Fibroblast of the aortic adventitia (primary cell): ENCODE results near the gene ZNF526. TPM values are rescaled to one million over a fixed set of nuclear protein-coding genes. Genes with fewer than 3 reads are reported as not detected.

ENCODE experiments used
- DNase-seq: peaks from one replicate; pipeline ENCODE4 v3.0.0-alpha.2; 2010; ENCODE audit warnings: low read depth
- H3K4me3 ChIP-seq: 2 replicates; pipeline ENCODE4 v1.5.1; 2011; ENCODE audit warnings: low read depth, mild to moderate bottlenecking, control low read depth, low read length, moderate library complexity
- total RNA-seq: library from RNA; depleted of rRNA; stranded (reverse); fragments of >200 nt; gene quantifications from 2 replicates; pipeline ENCODE4 v1.2.3, GENCODE V29; 2012; ENCODE audit warnings: low replicate concordance
- TF ChIP-seq, protein P1 (sequence below): IDR thresholded peaks from 2 replicates; pipeline ENCODE4 v1.5.1; 2011; ENCODE audit warnings: mild to moderate bottlenecking, low read length, control low read depth, inconsistent platforms; ENCODE audit not compliant: insufficient read depth

Gene ZNF526
- total RNA-seq, 1 donor: 13.0 TPM

DNA sequence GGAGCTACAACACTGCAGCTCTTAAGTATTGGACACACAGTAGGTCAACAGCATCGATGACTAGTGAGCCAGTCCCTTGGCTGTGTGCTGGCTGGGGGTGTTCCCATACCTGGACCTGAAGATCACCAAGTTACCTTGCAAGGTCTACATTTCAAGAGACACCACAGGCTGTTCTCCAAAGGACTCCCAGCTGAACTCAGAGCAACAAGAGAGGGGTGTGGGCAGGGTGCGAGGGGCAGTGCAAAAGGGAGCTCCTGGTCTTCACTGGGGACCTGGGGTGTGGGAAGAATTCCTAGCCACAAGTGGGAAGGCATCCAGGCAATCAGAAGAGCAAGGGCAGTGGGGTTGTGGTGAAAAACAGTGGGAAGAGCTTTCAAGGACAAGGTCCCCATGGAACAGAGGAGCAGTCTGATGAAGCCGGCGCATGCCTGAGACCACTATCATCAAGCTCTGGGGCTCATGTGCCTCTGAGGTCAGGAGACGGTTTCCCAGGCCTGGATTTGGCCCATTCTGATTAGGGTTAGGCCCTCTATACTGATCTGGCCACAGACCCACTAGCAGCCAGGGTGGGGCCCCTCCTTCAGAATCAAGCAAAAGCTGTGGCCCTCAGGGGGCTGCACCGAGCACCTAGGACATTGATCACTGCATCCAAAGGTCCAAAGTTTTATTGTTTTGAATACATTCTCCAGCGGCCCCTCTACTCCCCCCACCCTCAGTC, 27.0 kb downstream of the ZNF526 start:
- TF ChIP-seq, protein P1, sequence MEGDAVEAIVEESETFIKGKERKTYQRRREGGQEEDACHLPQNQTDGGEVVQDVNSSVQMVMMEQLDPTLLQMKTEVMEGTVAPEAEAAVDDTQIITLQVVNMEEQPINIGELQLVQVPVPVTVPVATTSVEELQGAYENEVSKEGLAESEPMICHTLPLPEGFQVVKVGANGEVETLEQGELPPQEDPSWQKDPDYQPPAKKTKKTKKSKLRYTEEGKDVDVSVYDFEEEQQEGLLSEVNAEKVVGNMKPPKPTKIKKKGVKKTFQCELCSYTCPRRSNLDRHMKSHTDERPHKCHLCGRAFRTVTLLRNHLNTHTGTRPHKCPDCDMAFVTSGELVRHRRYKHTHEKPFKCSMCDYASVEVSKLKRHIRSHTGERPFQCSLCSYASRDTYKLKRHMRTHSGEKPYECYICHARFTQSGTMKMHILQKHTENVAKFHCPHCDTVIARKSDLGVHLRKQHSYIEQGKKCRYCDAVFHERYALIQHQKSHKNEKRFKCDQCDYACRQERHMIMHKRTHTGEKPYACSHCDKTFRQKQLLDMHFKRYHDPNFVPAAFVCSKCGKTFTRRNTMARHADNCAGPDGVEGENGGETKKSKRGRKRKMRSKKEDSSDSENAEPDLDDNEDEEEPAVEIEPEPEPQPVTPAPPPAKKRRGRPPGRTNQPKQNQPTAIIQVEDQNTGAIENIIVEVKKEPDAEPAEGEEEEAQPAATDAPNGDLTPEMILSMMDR: no peak
- DNase-seq: no peak
- no peak overlapping the region for H3K4me3 ChIP-seq

DNA sequence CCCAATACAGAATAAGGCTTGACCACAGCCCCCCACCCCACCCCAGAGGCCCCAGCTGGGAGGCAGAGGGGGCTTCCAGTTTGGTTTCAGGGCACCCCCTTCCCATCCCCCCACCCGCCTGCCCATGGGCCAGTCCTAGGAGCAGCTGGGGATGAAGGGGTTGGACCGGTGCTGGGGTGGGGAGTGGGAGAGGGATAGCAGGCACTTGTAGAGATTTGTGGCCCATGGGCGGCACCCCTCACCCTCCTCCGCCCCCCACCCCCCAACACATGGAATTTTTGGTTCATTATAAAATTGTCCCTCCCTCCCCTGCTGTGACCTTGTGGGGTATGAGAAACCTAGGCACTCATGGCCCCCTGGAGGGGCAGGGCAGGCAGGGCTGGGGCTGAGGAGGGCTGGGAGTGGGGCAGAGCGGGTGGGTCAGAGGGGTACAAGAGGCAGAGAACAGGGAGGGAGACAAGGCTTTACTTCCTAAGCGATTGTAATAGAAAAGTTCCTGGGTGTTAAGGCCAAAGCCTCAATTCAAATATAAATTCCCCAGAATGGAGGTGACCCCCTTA, 27.6 kb downstream of the ZNF526 start:
- no peak for DNase-seq
- TF ChIP-seq, protein P1: no peak

DNA sequence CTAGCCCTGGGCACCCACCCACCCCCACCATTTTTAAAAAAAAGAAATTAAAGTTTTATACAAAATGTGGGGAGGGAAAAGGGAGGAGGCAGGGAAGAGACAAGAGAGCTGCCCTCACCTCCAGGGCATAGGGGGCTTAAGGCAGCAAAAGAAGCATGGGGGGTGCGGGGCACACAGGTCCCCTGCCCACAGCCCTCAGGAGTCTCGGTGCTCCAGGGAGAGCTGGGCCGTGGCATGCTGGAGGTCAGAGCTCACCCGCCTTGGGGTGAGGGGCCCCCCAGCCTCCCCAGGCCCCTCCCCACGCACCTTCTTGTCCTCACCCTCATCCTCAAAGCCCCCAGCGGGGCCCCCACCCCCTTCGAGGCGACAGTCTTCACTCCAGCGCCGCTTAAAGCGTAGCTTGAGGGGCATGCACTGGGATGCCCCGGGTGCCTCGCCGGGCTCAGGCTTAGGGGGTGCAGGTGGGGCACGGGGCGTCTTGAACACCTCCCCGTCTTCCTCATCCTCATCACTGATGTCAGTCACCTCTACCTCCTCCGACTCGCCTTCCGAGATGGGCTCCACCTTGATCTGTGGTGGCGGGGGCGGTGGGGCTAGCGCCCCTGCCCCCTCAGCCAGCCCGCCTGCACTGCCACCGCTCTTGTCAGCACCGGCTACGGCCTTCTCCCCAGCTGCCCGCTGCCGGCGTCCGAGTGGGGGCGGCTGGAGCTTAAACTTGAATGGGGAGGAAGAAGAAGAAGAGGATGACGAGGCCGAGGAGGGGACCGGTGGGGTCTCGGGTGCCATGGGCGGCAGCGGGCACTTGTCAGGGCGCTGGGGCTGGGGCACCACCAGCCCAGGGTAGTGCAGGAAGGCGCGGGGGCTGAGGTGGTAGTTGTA, 28.4 kb downstream of the ZNF526 start:
- DNase-seq: no peak
- TF ChIP-seq, protein P1: no peak
- H3K4me3 ChIP-seq: no peak overlapping the region

More for the DNA sequence above, 27.6 kb downstream of the ZNF526 start:
- no peak overlapping the region for H3K4me3 ChIP-seq

DNA sequence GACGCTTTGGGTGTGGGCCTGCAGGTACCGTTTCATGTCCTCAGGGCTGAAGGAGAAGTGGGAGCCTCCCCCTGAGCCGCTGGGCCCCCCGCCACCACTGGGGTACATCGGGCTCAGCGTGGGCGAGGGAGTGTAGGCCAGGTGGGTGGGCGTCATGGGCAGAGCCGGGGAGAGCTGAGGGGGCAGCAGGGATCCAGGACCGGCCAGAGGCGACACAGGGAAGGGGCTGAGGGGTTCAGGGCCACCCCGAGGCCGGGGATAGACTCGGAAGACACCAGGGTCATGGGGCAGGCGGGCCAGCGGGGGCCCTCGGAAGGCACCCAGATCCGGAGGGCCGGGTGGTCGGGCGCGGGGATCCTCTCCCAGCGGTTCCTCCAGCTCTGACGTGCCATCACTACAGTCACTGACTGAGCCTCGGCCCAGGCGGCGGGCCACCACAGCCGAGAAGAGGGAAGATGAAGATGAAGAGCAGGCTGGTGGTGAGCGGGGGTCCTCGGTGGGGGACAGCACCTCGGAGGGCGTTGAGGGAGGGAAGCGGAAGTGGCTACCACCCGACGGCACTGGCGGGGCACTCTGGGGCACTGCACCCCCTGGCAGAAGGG, 29.1 kb downstream of the ZNF526 start:
- TF ChIP-seq, protein P1: no peak
- no peak for DNase-seq
- no peak overlapping the region for H3K4me3 ChIP-seq

DNA sequence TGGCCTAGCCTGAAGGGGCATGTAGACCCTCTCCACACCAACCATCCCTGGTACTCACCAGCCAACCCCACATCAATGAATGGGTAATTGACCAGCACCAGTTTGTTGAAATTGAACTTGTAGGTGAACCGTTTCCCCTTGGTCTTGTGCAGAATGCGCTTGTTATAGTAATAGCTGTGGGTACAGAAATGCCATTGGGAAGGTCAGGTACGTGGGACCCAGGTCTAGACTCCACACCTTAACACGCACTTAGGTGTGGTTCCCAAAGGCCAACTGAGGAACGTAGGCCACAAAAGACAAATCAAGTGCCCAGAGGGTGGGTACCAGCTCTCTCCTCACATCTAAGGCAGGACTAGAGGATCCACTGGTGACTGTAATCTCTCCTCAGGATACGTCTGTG, 29.7 kb downstream of the ZNF526 start:
- DNase-seq: no peak
- H3K4me3 ChIP-seq: no peak overlapping the region
- TF ChIP-seq, protein P1: no peak

DNA sequence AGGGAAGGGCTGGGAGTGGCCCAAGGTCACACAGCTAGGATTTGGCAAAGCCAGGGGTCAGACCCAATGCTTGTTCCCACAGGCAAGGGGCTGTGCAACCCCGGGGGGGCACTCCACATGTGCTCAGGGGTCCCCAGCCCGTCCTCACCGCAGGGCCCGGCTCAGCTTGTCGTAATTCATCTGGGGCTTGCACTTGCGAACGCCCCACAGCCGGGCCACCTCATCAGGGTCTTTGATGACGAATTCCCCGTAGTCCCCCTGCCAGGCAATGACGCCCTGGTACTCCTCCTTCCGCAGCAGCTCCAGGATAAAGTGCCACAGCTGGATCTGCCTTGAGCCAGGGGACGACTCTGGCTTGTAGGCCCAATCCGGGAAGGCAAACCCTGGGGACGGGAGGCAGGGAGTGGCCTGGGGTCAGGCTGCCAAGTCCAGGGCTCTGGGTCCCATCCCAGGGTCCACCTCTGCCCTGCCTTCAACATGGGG, 30.1 kb downstream of the ZNF526 start:
- TF ChIP-seq, protein P1: no peak
- H3K4me3 ChIP-seq: peak overlapping the region; percentile 58
- no peak for DNase-seq
